ENCODE measurements around the gene TBCK. TPM values are rescaled to one million over a fixed set of nuclear protein-coding genes. Genes with fewer than 3 reads are reported as not detected.

Gene TBCK
- total RNA-seq, 4 donors from 2014 or later = 49.2 to 70.6 (median 58.7) TPM

DNA sequence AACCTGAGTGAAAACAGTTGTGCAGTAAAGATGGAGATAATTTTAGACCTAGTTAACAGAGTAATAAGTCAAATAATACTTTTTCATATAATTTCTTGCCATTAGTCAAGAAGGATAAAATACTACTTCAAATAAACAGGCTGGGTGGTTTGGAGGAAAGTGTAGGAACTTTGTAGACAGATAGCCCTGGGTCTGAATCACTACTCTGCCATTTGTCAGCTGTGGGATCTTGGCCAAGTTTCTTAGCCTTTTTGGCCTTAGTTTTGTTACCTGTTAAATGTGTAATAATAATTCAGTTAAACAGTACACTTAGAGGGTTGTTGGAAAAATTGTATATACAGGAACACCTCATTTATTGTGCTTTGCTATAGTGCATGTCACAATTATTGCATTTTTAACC lies 257.1 kb downstream of the TBCK start:
- H3K4me1 ChIP-seq = peaks cover 6 to 7% of the 10 kb centered on the region in 2 donors
- intact Hi-C loops (cut with DNase I) = no loop called here
- H3K36me3 ChIP-seq = no peaks in the 10 kb centered on the region
- no peak for TF ChIP-seq POLR2A (IDR thresholded peaks at IDR 0.05)
- TF ChIP-seq, protein P1, sequence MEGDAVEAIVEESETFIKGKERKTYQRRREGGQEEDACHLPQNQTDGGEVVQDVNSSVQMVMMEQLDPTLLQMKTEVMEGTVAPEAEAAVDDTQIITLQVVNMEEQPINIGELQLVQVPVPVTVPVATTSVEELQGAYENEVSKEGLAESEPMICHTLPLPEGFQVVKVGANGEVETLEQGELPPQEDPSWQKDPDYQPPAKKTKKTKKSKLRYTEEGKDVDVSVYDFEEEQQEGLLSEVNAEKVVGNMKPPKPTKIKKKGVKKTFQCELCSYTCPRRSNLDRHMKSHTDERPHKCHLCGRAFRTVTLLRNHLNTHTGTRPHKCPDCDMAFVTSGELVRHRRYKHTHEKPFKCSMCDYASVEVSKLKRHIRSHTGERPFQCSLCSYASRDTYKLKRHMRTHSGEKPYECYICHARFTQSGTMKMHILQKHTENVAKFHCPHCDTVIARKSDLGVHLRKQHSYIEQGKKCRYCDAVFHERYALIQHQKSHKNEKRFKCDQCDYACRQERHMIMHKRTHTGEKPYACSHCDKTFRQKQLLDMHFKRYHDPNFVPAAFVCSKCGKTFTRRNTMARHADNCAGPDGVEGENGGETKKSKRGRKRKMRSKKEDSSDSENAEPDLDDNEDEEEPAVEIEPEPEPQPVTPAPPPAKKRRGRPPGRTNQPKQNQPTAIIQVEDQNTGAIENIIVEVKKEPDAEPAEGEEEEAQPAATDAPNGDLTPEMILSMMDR (IDR thresholded peaks at IDR 0.05) = no peak
- H3K27ac ChIP-seq = no peak overlapping the region
- no peak for DNase-seq
- no peaks in the 10 kb centered on the region for H3K27me3 ChIP-seq
- no peaks in the 10 kb centered on the region for H3K9me3 ChIP-seq
- H3K4me3 ChIP-seq (replicated peaks in 1 of 3) = no peak overlapping the region

DNA sequence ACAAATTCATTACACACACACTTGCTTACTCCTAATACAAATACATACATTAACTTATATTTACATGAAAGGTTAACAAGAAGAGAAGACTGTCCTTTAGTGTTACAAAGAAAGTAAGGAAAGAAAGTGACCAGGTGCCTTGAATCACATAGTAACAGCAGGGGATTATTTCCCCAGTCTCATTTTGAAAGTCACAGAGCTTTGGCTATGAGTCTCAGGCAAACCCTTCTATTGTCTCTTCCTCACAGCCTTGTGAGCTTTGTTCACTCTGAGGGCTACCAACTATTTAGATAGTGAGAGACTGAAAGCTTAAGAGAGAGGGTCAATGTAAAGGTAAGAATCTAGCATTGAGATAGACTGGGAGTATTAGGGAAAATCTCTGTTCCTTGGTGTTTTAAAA lies 259.1 kb downstream of the TBCK start:
- Histone ChIP-seq H3K27me3 (no peaks in the 10 kb centered on the region), H3K4me3 (replicated peaks in 1 of 3) (no peak overlapping the region), H3K36me3 (no peaks in the 10 kb centered on the region), H3K27ac (no peak overlapping the region), H3K4me1 (no peaks in the 10 kb centered on the region), H3K9me3 (no peaks in the 10 kb centered on the region)
- intact Hi-C loops (cut with DNase I) = no loop called here
- no peak for DNase-seq
- TF ChIP-seq POLR2A (IDR thresholded peaks at IDR 0.05) = no peak
- TF ChIP-seq, protein P1 (IDR thresholded peaks at IDR 0.05) = no peak

DNA sequence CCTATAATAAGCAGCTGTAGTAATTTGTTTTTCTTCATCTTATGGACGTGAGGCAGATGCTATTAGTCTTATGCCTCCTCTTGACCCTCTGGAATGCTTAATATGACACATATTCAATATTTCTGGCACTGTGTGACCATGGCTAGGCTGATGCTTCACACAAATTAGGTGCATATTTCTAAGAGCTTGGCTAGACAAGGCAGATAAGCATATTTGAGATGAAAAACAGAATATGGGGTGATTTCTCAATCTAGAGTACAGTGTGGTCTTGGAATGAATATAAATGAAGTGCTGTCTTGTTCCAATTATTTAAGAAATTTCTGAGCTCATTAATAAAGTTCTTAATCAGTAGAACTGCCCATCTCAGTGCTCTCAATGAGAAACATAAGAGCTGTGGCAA lies 264.5 kb downstream of the TBCK start:
- H3K36me3 ChIP-seq = no peaks in the 10 kb centered on the region
- H3K4me3 ChIP-seq (replicated peaks in 1 of 3) = no peak overlapping the region
- no peaks in the 10 kb centered on the region for H3K9me3 ChIP-seq
- H3K4me1 ChIP-seq = peaks cover 0 to 6% of the 10 kb centered on the region in 2 donors
- 82 to 86% methylated on average over 1 of the region's 1 CpG for WGBS, 2 donors
- DNase-seq = no peak
- no peak overlapping the region for H3K27ac ChIP-seq
- TF ChIP-seq, protein P1 (IDR thresholded peaks at IDR 0.05) = no peak
- TF ChIP-seq POLR2A (IDR thresholded peaks at IDR 0.05) = no peak
- H3K27me3 ChIP-seq = no peaks in the 10 kb centered on the region
- intact Hi-C loops (cut with DNase I) = no loop called here

DNA sequence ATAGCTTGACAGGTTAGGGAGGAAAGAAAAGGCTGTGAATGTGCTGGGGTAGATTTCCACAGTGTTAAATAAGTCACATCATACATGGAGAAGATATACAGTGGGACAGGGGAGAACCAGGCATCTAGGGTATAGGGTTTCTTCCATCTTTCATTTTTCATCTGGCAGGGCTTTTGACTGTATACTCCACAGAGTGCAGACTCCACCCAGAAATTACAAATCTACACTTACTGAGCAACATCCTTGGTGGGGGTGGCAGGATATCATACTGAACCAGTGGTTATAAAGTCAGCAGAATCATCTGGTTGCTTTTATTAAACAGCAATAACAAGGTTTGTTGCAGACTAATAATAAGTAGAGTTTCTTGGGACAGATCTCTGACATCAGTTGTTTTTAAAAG lies 266.5 kb downstream of the TBCK start:
- Histone ChIP-seq H3K36me3 (no peaks in the 10 kb centered on the region), H3K27ac (no peak overlapping the region), H3K4me1 (peaks cover 0 to 6% of the 10 kb centered on the region in 2 donors), H3K9me3 (no peaks in the 10 kb centered on the region), H3K4me3 (replicated peaks in 1 of 3) (no peak overlapping the region), H3K27me3 (no peaks in the 10 kb centered on the region)
- no peak for TF ChIP-seq POLR2A (IDR thresholded peaks at IDR 0.05)
- TF ChIP-seq, protein P1 (IDR thresholded peaks at IDR 0.05) = no peak
- intact Hi-C loops (cut with DNase I) = no loop called here
- DNase-seq = no peak

DNA sequence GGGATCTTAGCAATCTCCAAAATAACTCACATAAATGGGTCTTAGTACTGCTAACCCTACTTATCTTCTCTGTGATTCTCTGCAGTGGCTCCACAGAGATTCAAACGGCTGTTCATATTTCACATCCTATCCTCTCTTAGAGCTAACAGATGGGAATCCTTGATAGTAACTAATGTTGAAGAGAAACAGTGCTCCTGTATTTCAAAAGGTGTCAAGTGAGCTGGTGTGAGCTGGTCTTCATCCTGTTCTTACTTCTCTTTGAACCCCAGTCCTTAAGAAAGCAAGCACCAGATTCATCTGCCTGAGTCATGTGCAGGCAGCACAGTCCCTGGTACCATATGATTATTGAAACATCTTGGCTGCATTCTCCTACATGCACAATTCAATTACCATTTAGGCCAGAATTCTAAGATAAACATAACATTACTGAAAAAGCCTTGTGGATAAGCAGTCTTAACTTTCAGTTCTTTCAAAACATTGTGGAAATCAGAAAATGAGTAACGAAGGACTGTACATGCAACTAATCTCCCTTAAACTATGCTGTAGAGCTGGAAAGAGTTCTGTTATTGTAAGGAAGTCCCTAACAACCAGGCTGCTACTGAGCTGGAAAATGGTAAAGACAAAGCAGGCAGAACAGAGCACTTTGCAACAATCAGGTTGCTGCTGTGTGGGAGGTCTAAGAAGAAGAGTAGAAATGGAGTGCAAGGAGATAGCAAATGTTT lies 267.6 kb downstream of the TBCK start:
- DNase-seq = no peak
- H3K36me3 ChIP-seq = no peaks in the 10 kb centered on the region
- no peaks in the 10 kb centered on the region for H3K9me3 ChIP-seq
- no peak overlapping the region for H3K4me3 ChIP-seq (replicated peaks in 1 of 3)
- intact Hi-C loops (cut with DNase I) = no loop called here
- 38 to 53% methylated on average over 2 of the region's 2 CpGs for WGBS, 2 donors
- peaks cover 0 to 6% of the 10 kb centered on the region in 2 donors for H3K4me1 ChIP-seq
- H3K27me3 ChIP-seq = no peaks in the 10 kb centered on the region
- TF ChIP-seq POLR2A (IDR thresholded peaks at IDR 0.05) = no peak
- TF ChIP-seq, protein P1 (IDR thresholded peaks at IDR 0.05) = no peak
- no peak overlapping the region for H3K27ac ChIP-seq
